ENCODE measurements around the gene XRCC4. TPM values are rescaled to one million over a fixed set of nuclear protein-coding genes. Genes with fewer than 3 reads are reported as not detected.
A peak's percentile ranks its signal among the peaks of the same experiment; 100 is the strongest.
"Not testable (repeated sequence)": the region's sequence is repeated elsewhere in the genome, so short reads cannot be mapped to it uniquely, and the experiment has no call there.

XRCC4 gene
- polyA plus RNA-seq, 1 donor from 2014 or later: 8.4 TPM

- peaks cover 15% of the 10 kb centered on the region for H3K36me3 Mint-ChIP-seq
- peaks cover 0 to 13% (median 4%) of the 10 kb centered on the region in 3 donors for H3K9me3 Mint-ChIP-seq
- no peak overlapping the region for H3K27ac Mint-ChIP-seq
- no peak overlapping the region for H3K4me3 Mint-ChIP-seq
- peaks cover 0 to 1% (median 0%) of the 10 kb centered on the region in 3 donors for H3K4me1 Mint-ChIP-seq
- H3K27me3 Mint-ChIP-seq: no peaks in the 10 kb centered on the region
These were observed 41.6 kb downstream of the XRCC4 start for GRCh38 chr5:83118976-83119375.

DNA sequence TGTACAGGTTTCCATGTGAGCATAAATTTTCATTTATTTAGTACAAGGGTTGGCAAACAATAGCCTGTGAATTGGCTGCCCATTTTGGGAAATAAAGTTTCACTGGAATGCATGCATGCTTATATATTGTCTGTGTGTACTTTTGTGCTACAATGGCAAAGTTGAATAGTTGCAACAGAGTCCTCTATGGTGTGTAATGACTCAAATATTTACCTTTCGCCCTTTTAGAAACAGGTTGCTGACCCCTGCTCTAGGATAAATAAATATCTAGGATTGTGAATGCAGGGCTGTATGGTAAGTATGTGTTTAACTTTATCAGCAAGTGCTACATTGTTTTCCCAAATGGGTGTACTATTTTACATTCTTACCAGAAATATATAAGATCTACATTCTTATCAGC is 47.2 kb downstream of the XRCC4 start:
- Mint-ChIP-seq H3K36me3 (peaks cover 12% of the 10 kb centered on the region), H3K4me3 (no peak overlapping the region), H3K4me1 (peaks cover 0 to 1% (median 0%) of the 10 kb centered on the region in 3 donors), H3K9me3 (peaks cover 0 to 13% (median 8%) of the 10 kb centered on the region in 3 donors), H3K27me3 (no peaks in the 10 kb centered on the region), H3K27ac (no peak overlapping the region)

DNA sequence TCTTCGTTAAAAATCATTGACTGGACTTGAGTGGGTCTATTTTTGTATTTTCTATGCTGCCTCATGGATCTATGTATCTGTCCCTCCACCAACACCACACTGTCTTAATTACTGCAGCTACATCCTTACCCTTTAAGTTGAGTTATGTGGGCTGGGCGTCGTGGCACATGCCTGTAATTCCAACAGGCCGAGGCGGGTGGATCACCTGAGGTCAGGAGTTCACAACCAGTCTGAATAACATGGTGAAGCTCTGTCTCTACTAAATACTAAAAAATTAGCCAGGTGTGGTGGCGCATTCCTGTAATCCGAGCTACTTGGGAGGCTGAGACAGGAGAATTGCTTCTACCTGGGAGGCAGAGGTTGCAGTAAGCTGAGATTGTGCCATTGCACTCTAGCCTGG is 48.2 kb downstream of the XRCC4 start:
- H3K27ac Mint-ChIP-seq: no peak overlapping the region
- peaks cover 0 to 14% (median 8%) of the 10 kb centered on the region in 3 donors for H3K9me3 Mint-ChIP-seq
- no peaks in the 10 kb centered on the region for H3K27me3 Mint-ChIP-seq
- peaks cover 12% of the 10 kb centered on the region for H3K36me3 Mint-ChIP-seq
- H3K4me1 Mint-ChIP-seq: peaks cover 0 to 1% (median 0%) of the 10 kb centered on the region in 3 donors
- H3K4me3 Mint-ChIP-seq: no peak overlapping the region

DNA sequence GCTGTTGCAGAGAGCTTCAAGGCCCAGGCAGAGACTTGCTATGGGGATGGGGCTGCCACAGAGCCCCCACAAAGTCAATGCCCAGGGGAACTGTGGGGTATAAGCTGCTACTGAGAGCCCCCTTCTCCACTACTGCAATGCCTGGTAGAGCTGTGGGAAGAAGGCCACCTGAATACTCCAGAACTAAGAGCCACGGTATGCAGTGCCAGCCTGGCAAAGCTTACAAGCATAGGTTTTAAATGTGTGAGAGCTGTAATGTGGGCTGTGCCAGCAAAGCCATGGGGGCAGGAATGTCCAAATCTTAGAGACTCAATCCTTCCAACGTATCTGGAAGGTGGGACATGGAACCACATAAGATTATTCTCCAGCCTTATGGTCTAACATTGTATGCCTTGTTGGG is 49.2 kb downstream of the XRCC4 start:
- Mint-ChIP-seq H3K4me3 (no peak overlapping the region), H3K27me3 (no peaks in the 10 kb centered on the region), H3K4me1 (peaks cover 0 to 1% (median 0%) of the 10 kb centered on the region in 3 donors)

DNA sequence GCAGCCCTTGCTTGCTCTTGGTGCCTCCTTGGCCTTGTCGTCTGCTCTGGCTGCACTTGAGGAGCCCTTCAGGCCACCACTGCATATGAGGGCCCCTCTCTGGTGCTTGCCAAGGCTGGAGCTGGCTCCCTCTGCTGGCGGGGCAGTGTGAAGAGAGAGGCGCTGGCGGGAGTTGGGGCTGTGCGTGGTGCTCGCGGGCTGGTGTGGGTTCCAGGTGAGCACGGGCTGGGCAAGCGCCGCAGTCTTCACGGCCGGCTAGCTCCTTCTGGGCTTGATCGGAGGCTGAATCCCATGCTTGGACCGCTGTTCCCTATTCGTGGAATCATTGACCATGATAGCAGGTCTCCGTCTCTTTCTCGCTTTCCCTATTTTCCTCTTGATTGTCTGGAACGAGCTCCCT is 56.5 kb downstream of the XRCC4 start:
- H3K4me1 Mint-ChIP-seq: peaks cover 0 to 4% (median 0%) of the 10 kb centered on the region in 3 donors
- no peaks in the 10 kb centered on the region for H3K27me3 Mint-ChIP-seq
- H3K9me3 Mint-ChIP-seq: peaks cover 0 to 12% (median 6%) of the 10 kb centered on the region in 3 donors
- H3K36me3 Mint-ChIP-seq: peaks cover 21% of the 10 kb centered on the region
- H3K4me3 Mint-ChIP-seq: no peak overlapping the region
- H3K27ac Mint-ChIP-seq: no peak overlapping the region

More for the DNA sequence above, 49.2 kb downstream of the XRCC4 start:
- Mint-ChIP-seq H3K36me3 (peaks cover 15% of the 10 kb centered on the region), H3K27ac (no peak overlapping the region), H3K9me3 (peaks cover 0 to 14% (median 8%) of the 10 kb centered on the region in 3 donors)

DNA sequence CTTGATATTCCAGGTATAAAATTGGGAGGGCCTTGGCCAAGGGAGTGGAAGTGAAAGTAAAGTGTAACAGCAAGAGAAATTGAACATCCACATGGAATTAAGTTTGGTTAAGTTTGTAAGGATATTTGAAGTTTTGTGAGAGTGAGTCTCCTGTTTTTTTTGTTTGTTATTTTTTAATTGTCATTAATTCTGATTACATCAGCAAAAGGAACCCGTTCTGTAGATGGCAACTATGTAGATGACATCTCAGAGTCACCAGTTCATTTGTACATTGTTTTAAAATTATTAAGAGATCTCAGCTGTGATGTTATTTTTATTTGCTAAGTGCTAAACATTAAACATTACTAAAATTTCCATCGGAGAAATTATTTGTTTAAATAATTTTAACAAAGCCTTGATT is 65.2 kb downstream of the XRCC4 start:
- Mint-ChIP-seq H3K4me1 (no peaks in the 10 kb centered on the region), H3K9me3 (no peaks in the 10 kb centered on the region), H3K36me3 (peaks cover 9% of the 10 kb centered on the region), H3K4me3 (no peak overlapping the region), H3K27me3 (no peaks in the 10 kb centered on the region), H3K27ac (no peak overlapping the region)

- Mint-ChIP-seq H3K36me3 (peaks cover 9% of the 10 kb centered on the region), H3K27me3 (no peaks in the 10 kb centered on the region), H3K9me3 (no peaks in the 10 kb centered on the region), H3K4me1 (no peaks in the 10 kb centered on the region), H3K4me3 (peak overlapping the region in 1 of 4 donors; percentile 9), H3K27ac (no peak overlapping the region)
These were observed 67.9 kb downstream of the XRCC4 start for GRCh38 chr5:83145241-83145640.

DNA sequence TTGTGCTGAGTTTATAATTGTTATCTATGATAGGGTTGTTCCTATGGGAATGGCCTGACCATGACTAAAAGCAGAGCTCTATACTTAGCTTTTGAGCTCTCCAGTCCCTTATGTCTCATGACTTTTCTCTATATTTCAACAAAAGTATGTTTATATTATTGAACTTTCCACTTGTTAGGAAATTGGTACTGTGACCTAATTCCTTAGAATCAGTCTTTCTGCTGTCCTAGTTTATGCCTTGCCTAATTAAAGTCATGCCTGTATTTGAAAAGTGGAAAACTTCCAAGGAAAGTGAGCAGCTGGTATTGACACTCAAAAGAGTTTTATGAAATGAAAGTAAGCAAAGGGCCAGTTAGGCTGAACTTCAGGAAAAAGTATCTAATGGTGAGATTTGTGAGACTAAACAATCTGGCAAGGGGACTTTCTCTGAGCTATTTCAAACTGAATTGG is 68.6 kb downstream of the XRCC4 start:
- H3K9me3 Mint-ChIP-seq: no peaks in the 10 kb centered on the region

GRCh38 chr5:83146441-83146840 is 69.1 kb downstream of the XRCC4 start:
- Mint-ChIP-seq H3K9me3 (no peaks in the 10 kb centered on the region), H3K4me1 (no peaks in the 10 kb centered on the region), H3K27me3 (no peaks in the 10 kb centered on the region), H3K36me3 (peaks cover 9% of the 10 kb centered on the region), H3K4me3 (no peak overlapping the region), H3K27ac (no peak overlapping the region)

More for the DNA sequence above, 68.6 kb downstream of the XRCC4 start:
- Mint-ChIP-seq H3K4me3 (no peak overlapping the region), H3K4me1 (no peaks in the 10 kb centered on the region), H3K27ac (peak overlapping the region in 1 of 3 donors; percentile 17), H3K27me3 (no peaks in the 10 kb centered on the region), H3K36me3 (peaks cover 9% of the 10 kb centered on the region)

DNA sequence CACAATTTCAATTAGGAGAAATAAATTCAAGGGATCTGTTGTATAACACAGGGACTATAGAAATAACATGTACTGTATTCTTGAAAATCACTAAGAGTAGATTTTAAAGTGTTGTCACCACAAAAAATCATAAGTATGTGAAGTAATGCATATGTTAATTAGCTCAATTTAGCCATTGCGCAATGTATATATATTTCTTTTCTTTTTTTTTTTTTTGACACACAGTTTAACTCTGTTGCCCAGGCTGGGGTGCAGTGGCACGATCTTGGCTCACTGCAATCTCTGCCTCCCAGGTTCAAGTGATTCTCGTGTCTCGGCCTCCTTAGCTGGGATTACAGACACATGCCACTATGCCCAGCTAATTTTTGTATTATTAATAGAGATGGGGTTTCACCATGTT is 70.2 kb downstream of the XRCC4 start:
- no peaks in the 10 kb centered on the region for H3K27me3 Mint-ChIP-seq
- no peaks in the 10 kb centered on the region for H3K4me1 Mint-ChIP-seq
- no peak overlapping the region for H3K4me3 Mint-ChIP-seq
- no peaks in the 10 kb centered on the region for H3K9me3 Mint-ChIP-seq
- peaks cover 6% of the 10 kb centered on the region for H3K36me3 Mint-ChIP-seq
- no peak overlapping the region for H3K27ac Mint-ChIP-seq

GRCh38 chr5:83148370-83148769 is 71.0 kb downstream of the XRCC4 start:
- no peak overlapping the region for H3K27ac Mint-ChIP-seq
- peaks cover 6% of the 10 kb centered on the region for H3K36me3 Mint-ChIP-seq
- H3K9me3 Mint-ChIP-seq: no peaks in the 10 kb centered on the region
- no peaks in the 10 kb centered on the region for H3K4me1 Mint-ChIP-seq
- H3K4me3 Mint-ChIP-seq: no peak overlapping the region
- no peaks in the 10 kb centered on the region for H3K27me3 Mint-ChIP-seq

DNA sequence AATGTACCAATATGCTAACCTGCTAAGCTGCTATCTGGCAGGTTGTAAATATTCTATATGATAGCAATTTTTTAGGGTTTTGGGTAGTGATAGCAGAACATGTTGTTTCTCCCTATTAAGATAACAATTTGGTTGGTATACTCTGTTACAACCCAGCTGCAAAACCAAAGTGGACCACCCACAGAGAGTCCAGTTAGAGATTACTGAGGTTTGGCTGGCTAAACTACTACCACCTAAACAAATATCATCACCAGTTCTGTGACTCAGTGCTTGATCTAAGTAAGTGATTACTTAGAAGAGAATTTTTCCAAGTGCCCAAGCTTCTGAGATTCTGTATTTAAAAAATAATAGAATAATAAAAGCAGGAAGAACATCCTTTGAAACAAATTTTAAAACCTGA is 72.3 kb downstream of the XRCC4 start:
- H3K27ac Mint-ChIP-seq: no peak overlapping the region
- no peak overlapping the region for H3K4me3 Mint-ChIP-seq
- no peaks in the 10 kb centered on the region for H3K4me1 Mint-ChIP-seq
- no peaks in the 10 kb centered on the region for H3K27me3 Mint-ChIP-seq
- peaks cover 3% of the 10 kb centered on the region for H3K36me3 Mint-ChIP-seq
- no peaks in the 10 kb centered on the region for H3K9me3 Mint-ChIP-seq

- H3K4me3 Mint-ChIP-seq: no peak overlapping the region
- peaks cover 1% of the 10 kb centered on the region for H3K36me3 Mint-ChIP-seq
- H3K4me1 Mint-ChIP-seq: no peaks in the 10 kb centered on the region
- no peaks in the 10 kb centered on the region for H3K9me3 Mint-ChIP-seq
- no peak overlapping the region for H3K27ac Mint-ChIP-seq
- H3K27me3 Mint-ChIP-seq: no peaks in the 10 kb centered on the region
These were observed 74.5 kb downstream of the XRCC4 start for GRCh38 chr5:83151821-83152220.

- H3K36me3 Mint-ChIP-seq, H3K27me3 Mint-ChIP-seq, H3K4me3 Mint-ChIP-seq, H3K9me3 Mint-ChIP-seq, H3K27ac Mint-ChIP-seq, H3K4me1 Mint-ChIP-seq: not testable (repeated sequence)
These were observed 75.6 kb downstream of the XRCC4 start for GRCh38 chr5:83152996-83153395.

GRCh38 chr5:83156001-83156400 is 78.7 kb downstream of the XRCC4 start:
- Mint-ChIP-seq H3K4me1 (no peaks in the 10 kb centered on the region), H3K27me3 (no peaks in the 10 kb centered on the region), H3K27ac (no peak overlapping the region), H3K36me3 (peaks cover 1% of the 10 kb centered on the region), H3K4me3 (no peak overlapping the region), H3K9me3 (no peaks in the 10 kb centered on the region)

- Mint-ChIP-seq H3K4me1 (no peaks in the 10 kb centered on the region), H3K27me3 (no peaks in the 10 kb centered on the region), H3K36me3 (peaks cover 1% of the 10 kb centered on the region), H3K4me3 (no peak overlapping the region), H3K27ac (no peak overlapping the region), H3K9me3 (no peaks in the 10 kb centered on the region)
These were observed 79.8 kb downstream of the XRCC4 start for GRCh38 chr5:83157163-83157562.

GRCh38 chr5:83162601-83163000 is 85.3 kb downstream of the XRCC4 start:
- no peak overlapping the region for H3K27ac Mint-ChIP-seq

More at GRCh38 chr5:83162601-83163000, 85.3 kb downstream of the XRCC4 start:
- no peaks in the 10 kb centered on the region for H3K27me3 Mint-ChIP-seq
- H3K4me3 Mint-ChIP-seq: no peak overlapping the region
- peaks cover 3% of the 10 kb centered on the region for H3K36me3 Mint-ChIP-seq
- H3K9me3 Mint-ChIP-seq: no peaks in the 10 kb centered on the region
- H3K4me1 Mint-ChIP-seq: no peaks in the 10 kb centered on the region

Data from IgD-negative memory B cell (primary cell).